Cardiac septum (tissue), 1 donor: ENCODE measurements around the gene TCF12. TPM values are rescaled to one million over a fixed set of nuclear protein-coding genes. Genes with fewer than 3 reads are reported as not detected.
"Not testable (repeated sequence)": the region's sequence is repeated elsewhere in the genome, so short reads cannot be mapped to it uniquely, and the experiment has no call there.

Experiments
- DNase-seq: peaks from one replicate; pipeline ENCODE4 v3.0.0-alpha.2; 2020; ENCODE audit warnings: low spot score
- intact Hi-C: fragments of 100-400 bp; cut with DNase I; formaldehyde crosslinking; loops from one replicate; pipeline ENCODE4 v1.14.0; 2022
- total RNA-seq: library from RNA; stranded (reverse); fragmentation: NEBNext Ultra II Directional; extraction: Animal tissue kit (Norgen Biotek cat#: 25700); gene quantifications from one replicate; pipeline ENCODE4 v1.2.1, GENCODE V29; 2021
- donor health status: DM: no; HTN: no; CAD: no.

Gene TCF12
- total RNA-seq, 1 donor from 2014 or later = 57.3 TPM

DNA sequence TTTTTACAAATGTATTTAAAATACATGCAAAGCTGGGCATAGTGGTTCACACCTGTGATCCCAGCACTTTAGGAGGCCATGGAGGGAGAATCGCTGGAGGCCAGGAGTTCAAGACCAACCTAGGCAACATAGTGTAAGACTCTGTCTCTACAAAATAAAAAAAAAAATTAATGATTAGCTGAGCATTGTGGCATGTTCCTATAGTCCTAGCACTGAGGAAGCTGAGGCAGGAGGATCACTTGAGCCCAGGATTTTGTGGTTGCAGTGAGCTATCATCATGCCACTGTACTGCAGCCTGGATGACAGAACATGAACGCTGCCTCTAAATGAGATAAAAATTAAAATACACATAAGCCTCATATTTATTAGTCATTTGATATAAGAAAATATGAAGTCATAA lies 142.8 kb downstream of the TCF12 start:
- intact Hi-C loops = no loop called here
- DNase-seq = no peak

DNA sequence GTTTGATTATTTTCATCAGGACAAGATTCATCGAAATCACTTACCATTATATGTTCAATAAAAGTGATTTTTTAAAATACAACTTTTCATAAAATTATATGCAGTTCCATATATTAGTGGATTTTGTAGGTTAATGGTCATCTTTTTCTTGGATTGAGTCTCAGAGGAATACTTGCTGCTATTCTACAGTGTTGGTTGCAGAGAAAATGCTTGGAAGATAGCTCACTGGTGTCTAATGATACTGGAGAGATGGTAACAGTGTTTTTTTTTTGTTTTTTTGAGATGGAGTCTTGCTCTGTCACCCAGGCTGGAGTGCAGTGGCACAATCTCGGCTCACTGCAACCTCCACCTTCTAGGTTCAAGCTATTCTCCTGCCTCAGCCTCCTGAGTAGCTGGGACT lies 143.3 kb downstream of the TCF12 start:
- no peak for DNase-seq
- intact Hi-C loops = no loop called here

DNA sequence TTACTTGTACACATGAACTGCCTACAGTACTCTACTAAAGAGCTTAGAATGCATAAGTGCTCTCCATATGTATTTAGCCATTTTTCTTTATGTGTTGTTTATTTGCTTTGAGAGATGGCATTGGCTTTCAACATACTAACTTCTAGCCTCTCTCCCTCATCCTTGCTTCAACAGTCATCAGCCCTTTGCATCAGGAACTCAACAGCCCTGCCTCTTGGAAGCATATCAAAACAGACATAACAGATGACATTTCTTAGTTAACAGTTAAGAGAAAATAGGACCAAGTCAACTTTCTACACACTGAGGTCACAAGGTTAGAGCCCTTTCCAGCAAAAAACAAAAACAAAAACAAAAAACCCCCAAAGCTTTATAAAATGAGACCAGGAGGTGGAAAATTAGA lies 145.6 kb downstream of the TCF12 start:
- intact Hi-C loops = no loop called here
- no peak for DNase-seq

DNA sequence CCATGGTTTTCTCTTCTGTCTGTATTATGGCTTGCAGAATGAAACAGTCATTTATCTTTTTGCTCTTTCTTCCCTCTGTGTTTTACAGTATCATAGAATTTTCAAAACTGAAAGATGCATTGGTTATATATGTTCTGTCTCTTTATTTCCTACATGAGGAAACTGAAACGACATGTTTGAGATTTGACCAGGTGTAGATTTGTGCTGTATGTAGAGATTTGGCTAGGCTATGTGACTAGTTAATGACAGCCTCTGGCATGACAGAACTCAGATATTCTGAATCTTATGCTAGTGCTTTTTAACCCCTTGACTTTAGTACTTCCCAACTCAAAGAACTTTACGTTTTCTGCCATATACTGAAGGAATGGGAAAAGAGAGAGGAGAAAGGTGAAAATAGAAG lies 151.0 kb downstream of the TCF12 start:
- intact Hi-C loops = no loop called here
- DNase-seq = no peak

DNA sequence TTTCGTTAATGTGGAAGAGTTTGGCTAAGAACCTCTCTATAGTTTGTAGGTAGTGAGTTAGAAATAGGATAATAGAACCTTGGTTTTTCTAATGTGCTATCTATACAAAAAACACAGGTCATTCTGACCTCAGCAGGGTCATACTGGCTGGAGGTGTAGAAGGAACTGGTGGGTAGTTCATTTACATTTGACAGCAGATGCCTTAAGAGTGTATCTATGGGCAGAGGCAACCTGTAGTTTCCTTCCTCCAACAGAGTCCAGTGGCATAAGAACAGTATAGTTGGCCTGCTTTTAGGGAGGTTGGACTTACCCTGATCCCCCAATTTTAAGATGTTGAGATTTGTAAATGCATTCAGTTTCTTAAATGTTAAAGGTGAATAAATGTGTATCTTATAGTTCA lies 152.2 kb downstream of the TCF12 start:
- DNase-seq = no peak
- intact Hi-C loops = no loop called here

DNA sequence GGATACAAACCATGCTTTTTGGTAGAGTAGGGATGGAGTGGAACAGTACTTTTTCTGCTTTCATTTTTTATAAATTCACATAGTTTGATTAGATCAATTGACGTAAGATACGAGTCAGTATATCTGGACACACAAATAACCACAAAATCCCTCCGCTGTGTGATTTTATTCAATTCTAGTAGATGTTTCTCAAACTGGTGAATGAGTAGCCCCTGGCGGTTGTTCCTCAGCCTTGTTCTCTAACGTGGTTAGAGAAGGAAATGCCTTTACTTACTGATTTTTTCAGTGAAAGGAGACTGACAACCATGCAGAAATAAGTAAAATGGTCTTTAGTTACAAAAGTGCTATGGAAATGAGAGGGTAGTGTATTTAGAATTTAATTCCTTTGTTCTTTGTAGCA lies 161.0 kb downstream of the TCF12 start:
- DNase-seq = no peak
- intact Hi-C loops = no loop called here

DNA sequence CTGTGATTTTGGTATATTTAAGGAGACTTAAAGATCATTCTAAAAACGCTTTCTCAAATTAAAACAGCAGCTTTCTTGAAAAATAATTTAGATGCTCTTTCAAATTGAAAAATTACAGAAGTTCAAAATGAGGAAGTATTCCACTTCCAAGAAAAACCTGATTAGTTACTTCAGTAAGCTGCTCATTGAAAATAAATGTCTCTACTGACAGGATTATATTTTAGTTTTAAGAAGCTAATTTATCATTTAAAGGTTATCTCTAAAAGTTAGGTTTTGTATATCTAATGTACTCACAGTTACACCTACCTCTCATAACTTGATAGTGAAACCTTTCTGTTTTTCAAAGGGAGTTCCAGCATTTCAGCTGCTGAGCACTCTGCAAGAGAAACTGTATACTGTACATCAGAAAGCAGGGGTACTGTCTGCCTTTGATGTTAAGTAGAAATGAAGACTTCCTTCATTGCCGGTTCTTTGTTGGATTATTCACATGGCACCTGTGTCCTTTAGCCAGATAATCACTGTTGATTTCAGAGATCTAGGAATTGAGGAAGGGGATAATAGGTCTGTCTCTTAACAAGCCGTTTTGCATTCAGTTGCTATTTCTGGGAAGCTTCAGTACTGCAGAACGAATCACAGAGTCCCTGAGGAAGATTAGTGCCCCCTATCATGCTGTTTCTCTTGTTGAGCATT lies 161.6 kb downstream of the TCF12 start:
- intact Hi-C loops = no loop called here
- no peak for DNase-seq

DNA sequence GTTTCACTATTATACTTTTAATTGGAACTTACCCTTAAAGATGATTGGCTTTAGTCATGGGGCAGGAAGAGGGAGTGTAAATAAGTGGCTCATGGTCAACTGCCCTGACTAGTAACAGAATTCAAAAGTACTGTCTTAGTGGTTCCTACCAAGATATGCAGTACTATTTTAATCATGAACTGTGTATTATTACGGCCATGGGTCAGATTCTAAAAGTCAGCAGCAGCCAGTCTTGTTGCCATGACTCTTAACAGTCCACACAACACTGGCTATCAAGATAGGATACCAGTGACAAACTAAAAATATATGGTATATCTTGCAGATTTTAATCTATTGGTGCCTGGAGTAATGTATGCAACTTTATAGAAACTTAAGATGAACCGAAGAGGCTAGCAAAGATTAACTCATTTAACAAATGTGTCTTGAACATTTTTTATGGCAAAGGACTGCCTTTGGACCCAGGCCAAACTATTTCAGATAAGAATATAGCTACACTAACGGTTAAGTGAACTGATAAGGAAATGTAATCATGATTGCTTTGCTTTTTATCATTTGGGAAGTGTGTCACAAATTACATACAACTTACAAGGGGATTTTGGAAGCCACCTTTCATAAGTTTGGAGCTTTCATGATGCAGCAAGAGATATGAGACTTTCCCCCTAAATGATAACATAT lies 163.7 kb downstream of the TCF12 start:
- intact Hi-C loops = no loop called here
- no peak for DNase-seq

DNA sequence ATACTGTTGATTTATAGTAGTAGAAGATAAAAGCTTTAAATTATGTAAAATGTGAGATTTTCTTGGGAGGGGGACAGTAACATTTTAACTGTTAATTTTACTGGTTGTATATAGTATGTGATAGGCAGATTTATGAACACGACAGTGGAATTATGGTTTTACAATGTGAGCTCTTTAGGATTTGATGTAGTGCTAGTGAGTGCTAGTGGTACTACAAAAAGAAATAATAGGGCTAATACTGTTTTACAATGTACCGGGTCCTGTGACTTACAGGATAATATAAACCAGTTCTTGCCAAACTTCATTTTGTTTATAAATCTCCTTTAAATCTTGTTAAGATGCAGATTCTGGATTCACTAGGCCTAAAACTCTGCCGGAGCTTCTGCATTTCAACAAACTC lies 165.7 kb downstream of the TCF12 start:
- intact Hi-C loops = no loop called here

DNA sequence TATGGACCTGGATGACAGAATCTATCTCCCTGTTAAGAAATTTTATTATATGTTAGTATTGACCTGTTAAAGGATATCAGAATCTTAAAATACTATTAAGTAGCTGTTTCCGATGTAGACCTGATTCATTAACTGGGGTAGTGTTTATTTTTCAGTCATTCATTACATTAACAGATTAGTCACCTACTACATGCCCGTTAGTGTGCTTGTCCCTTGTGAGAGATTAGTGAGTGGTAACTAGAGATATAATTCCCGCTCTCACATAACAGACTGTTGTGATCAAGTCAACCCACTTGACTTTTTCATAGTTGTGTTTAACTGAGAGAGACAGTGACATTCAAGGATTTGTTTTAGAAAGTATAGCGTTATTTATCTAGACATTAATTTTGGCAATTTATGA lies 166.8 kb downstream of the TCF12 start:
- no peak for DNase-seq
- intact Hi-C loops = no loop called here

More for the DNA sequence above, 165.7 kb downstream of the TCF12 start:
- no peak for DNase-seq

DNA sequence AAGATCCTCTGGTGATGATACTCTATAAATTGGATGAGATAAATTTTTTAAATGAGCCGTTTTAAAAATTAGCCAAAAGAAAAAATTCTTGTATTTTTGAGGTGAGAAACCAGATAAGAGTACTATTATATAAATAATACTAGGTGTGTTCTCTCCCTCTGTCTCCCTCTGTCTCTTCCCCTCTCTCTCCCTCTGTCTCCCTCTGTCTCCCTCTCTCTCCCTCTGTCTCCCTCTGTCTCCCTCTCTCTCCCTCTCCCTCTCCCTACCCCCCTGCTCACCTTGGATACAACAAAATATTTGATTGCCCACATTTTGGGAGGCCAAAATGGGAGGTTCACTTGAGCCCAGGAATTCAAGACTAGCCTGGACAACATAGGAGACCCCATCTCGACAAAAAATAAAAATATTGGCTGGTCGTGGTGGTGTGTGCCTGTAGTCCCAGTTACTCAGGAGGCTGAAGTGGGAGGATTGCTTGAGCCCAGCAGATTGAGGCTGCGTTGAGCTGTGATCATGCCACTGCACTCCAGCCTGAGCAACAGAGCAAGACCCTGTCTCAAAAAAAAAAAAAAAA lies 168.5 kb downstream of the TCF12 start:
- intact Hi-C loops = no loop called here
- DNase-seq = no peak

DNA sequence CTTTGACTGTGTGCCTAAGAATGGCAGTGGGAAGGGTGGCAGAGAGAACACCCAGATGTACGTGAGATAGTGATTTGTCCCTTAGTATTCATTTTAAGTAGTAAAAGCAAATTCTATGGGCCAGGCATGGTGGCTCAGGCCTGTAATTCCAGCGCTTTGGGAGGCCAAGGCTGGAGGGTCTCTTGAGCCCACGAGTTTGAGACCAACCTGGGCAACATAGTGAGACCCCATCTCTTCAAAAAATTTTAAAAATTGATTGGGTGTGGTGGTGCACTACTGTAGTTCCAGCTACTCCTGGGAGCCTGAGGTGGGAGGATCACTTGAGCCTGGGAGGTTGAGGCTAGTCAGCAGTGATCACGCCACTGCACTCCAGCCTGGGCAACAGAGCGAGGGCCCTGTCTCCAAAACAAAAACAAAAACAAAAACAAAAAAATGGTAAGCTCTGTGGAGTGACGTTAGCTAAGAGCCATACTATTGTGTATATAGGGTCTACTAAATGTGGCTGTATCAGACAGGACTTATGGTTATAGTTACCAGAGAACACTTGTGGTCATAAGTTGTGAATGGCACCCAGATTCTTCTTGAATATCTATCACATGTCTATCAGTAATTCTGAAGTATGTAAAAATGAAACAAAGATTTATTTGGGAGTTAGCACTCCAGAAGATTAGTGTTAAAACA lies 171.5 kb downstream of the TCF12 start:
- intact Hi-C loops = no loop called here
- no peak for DNase-seq

DNA sequence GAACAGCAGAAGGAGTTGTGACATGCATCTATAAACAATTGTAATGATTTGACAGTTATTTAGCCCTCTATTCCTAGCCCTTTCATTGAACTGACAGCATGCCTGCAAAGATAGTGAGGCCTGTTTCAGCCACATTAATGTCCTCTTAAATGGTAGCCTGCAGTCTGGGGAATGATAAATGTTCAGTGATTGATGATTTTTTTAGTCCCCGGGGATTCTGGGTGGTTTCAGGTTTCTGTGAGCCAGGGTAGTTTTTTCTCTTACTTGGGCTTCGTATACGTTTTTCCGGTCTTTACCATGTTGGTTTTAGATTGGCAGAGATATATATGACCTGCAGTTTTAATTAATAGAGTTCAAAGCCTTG lies 172.0 kb downstream of the TCF12 start:
- intact Hi-C loops = no loop called here

DNA sequence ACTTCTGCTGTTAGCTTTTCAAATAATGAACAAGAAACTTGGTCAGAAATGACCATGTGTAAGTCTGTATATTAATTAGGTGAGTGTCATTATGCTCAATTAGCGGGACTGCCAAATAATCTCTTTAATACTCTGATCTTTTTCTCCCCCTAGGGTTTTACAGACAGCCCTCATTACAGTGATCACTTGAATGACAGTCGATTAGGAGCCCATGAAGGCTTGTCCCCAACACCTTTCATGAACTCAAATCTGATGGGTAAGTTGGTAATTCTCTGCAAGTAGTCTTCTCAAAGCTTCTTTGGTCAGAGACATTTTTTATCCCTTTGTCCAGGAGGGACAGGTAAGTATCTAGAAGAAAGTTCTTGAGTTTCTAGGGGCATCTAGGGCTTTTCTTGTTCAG lies 173.2 kb downstream of the TCF12 start:
- no peak for DNase-seq
- intact Hi-C loops = no loop called here

More for the DNA sequence above, 172.0 kb downstream of the TCF12 start:
- DNase-seq = no peak

DNA sequence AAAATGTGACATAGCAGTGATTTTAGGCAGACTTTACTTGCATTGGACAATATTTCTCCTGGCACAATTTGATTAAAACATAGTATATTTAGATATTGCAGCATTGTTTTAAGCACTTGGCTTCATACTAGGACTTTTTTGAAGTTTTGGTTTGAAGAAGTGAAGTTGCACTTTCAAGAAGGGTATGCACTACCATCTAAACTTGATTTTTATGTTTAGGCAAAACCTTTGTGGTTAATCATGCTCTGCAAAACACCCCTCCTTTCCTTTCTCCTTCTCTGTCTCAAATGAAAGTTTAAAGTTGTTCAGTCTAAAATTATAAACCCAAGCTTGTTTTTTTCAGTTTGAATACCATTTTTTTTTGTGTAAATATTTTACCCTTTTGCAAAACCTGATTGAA lies 173.8 kb downstream of the TCF12 start:
- no peak for DNase-seq
- intact Hi-C loops = no loop called here

DNA sequence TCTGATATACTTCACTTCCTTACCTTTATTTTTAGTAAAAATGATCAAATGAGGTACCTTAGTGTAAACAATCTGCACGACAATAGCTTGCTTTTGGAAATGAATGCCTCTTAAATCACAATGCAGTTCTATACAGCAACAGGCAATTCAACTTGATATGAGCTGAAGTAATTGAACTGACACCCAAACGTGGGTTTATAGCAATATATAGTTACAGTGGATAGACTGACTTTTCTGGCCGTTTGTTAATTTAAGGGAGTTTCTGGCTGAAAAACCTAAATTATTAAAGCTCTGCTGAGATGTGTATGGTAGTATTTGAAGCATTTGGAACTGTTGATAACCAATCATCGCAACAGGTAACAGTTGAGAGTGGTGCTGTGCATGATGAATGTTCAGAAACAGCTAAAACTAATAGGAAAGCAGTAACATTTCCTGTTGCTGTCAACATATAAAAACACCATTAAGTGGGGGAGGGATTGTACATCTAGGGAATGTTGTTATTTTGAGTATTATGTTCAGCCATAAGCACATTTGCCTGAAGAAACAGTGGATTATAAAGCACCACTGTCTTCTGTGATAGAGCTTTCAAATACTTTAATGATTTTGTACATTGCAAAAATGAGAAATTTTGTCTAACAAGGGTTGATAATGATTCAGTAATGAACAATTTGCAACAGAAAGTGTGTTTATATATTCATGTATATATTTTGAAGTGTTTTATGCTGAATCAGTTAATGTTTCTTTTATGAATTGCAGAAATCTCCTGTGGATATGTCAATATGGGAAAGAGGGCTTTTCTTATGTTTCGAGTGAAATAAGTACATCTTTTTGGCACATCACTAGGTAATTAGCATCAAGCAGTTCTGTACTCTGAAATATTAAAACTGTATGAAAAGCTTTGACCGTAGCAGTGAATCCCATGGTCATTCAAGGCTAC lies 176.1 kb downstream of the TCF12 start:
- intact Hi-C loops = no loop called here
- no peak for DNase-seq

DNA sequence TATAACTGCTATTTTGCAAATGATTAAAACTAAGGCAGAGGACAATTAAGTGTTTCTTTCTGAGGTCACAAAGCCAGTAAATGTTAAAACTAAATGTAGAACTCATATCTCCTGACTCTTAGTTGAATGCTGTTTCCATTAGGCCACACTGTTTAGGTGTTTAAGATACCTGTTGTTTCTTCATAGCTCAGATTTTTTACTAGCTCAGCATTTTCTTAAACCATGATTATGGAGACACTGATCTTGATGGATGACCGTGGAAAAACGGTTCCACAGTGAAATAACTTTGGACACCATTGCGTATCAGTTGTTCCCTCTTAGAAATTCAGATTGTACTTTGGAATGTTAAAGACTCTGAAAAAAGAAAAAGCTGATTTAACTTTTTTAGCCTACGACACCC lies 177.5 kb downstream of the TCF12 start:
- intact Hi-C loops = no loop called here
- DNase-seq = no peak

DNA sequence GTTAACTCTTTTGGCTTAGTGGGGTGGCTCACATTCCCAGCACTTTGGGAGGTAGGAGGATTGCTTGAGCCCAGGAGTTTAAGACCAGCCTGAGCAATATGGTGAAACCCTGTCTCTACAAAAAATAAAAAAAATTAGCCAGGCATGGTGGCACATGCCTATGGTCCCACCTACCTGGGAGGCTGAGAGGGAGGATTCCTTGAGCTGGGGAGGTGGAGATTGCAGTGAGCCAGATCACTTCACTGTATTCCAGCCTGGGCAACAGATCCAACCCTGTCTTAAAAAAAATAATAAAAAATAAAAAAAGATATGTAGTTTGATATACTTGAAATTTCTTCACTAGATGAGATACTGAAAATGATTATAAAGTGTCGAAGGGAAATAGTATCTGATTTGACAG lies 178.8 kb downstream of the TCF12 start:
- intact Hi-C loops = no loop called here
- DNase-seq = no peak

DNA sequence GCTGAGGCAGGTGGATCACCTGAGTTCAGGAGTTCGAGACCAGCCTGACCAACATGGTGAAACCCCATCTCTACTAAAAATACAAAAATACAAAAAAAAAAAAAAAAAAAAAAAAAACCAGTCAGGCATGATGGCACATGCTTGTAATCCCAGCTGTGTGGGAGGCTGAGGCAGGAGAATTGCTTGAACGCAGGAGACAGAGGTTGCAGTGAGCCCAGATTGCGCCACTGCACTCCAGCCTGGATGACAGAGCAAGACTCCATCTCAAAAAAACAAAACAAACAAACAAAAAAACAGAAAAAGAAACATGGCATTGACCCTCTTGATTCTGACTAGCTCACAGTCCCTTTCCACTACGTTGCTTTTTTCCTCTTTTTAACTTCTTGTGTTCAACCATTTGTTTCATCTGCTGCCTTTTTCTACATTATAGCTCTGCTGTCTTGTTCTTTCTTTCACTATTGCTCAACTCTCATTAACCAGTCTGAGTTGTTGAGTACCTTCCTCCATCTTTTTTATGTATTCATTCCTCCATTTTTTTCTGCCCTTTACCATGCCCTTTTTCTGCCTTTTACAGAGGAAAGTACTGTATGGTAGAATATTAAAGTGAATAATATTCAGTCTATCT lies 179.6 kb downstream of the TCF12 start:
- intact Hi-C loops, DNase-seq: not testable (repeated sequence)
